ENCODE data around the gene SHANK3. TPM values are rescaled to one million over a fixed set of nuclear protein-coding genes. Genes with fewer than 3 reads are reported as not detected.

The SHANK3 gene
- polyA plus RNA-seq, 1 donor (not counting 4 experiments of a cell fraction or from before 2014, with no cell fraction given) = 1.00 TPM

DNA sequence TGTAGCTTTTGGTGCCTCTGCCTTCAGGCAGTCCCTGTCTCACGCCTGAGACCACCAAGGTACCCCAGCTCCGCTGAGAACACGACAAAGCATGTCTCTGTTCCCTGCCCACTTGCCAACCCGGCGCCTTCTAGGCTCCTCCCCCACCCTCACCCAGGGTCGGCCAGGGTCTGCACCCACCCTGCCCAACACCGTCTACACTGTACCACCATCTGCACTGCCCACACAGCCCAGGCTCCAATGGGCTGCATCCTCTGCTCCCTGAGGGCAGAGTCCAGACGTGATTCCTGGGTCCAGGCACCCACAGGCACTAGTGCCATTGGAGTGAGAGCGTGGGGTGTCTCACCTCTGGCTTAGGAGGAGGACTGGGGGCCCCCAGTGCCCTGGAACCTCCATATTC, 42.6 kb downstream of the SHANK3 start:
- Histone ChIP-seq H3K9ac (ENCODE audit: control insufficient read depth, extremely low read depth, insufficient read depth, low read length) (no peak overlapping the region), H2AFZ (ENCODE audit: control insufficient read depth, low read length) (no peak overlapping the region), H3K27me3 (ENCODE audit: control insufficient read depth, extremely low read depth, insufficient read depth, low read length) (peaks cover 10% of the 10 kb centered on the region), H4K20me1 (ENCODE audit: control insufficient read depth, extremely low read depth, insufficient read depth, low read length) (peaks cover 2% of the 10 kb centered on the region), H3K9me1 (ENCODE audit: control insufficient read depth, extremely low read depth, insufficient read depth, low read length) (no peaks in the 10 kb centered on the region), H3K9me3 (ENCODE audit: control insufficient read depth, low read depth, low read length) (no peaks in the 10 kb centered on the region), H3K79me2 (ENCODE audit: control insufficient read depth, insufficient read depth, low read length) (no peaks in the 10 kb centered on the region), H3K4me2 (ENCODE audit: control insufficient read depth, extremely low read depth, insufficient read depth, low read depth, low read length) (no peak overlapping the region), H3K4me3 (ENCODE audit: control insufficient read depth in 2 of 3, extremely low read depth in 1 of 3, insufficient read depth in 2 of 3, low read depth in 1 of 3, low read length in 3 of 3) (no peak overlapping the region), H3K27ac (ENCODE audit: control insufficient read depth, insufficient read depth, low read length) (no peak overlapping the region), H3K4me1 (ENCODE audit: control insufficient read depth, extremely low read depth, insufficient read depth, low read length) (no peaks in the 10 kb centered on the region), H3K36me3 (ENCODE audit: control insufficient read depth in 2 of 2, extremely low read depth in 1 of 2, insufficient read depth in 2 of 2, low read length in 2 of 2) (peaks cover 0 to 2% of the 10 kb centered on the region in 2 experiments)
- FAIRE-seq = no peak
- TF ChIP-seq, protein P1, sequence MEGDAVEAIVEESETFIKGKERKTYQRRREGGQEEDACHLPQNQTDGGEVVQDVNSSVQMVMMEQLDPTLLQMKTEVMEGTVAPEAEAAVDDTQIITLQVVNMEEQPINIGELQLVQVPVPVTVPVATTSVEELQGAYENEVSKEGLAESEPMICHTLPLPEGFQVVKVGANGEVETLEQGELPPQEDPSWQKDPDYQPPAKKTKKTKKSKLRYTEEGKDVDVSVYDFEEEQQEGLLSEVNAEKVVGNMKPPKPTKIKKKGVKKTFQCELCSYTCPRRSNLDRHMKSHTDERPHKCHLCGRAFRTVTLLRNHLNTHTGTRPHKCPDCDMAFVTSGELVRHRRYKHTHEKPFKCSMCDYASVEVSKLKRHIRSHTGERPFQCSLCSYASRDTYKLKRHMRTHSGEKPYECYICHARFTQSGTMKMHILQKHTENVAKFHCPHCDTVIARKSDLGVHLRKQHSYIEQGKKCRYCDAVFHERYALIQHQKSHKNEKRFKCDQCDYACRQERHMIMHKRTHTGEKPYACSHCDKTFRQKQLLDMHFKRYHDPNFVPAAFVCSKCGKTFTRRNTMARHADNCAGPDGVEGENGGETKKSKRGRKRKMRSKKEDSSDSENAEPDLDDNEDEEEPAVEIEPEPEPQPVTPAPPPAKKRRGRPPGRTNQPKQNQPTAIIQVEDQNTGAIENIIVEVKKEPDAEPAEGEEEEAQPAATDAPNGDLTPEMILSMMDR (optimal IDR thresholded peaks at IDR 0.05 in 1 of 3, IDR thresholded peaks at IDR 0.05 in 1 of 3, conservative IDR thresholded peaks at IDR 0.05 in 1 of 3; ENCODE audit: extremely low read depth in 1 of 3, insufficient read depth in 2 of 3, low read length in 3 of 3) = no peak
- TF ChIP-seq EZH2 (IDR thresholded peaks at IDR 0.05; ENCODE audit: low read length) = no peak
- dilution Hi-C loops (cut with MboI; ENCODE audit: extremely low pct_ligation_motif_present, low sequenced_read_pairs) = no loop called here
- no peak for DNase-seq (ENCODE audit: low read depth, low spot score)

- no peak for TF ChIP-seq EZH2 (IDR thresholded peaks at IDR 0.05; ENCODE audit: low read length)
- TF ChIP-seq, protein P1 (optimal IDR thresholded peaks at IDR 0.05 in 1 of 3, IDR thresholded peaks at IDR 0.05 in 1 of 3, conservative IDR thresholded peaks at IDR 0.05 in 1 of 3; ENCODE audit: extremely low read depth in 1 of 3, insufficient read depth in 2 of 3, low read length in 3 of 3) = no peak
- Histone ChIP-seq H2AFZ (ENCODE audit: control insufficient read depth, low read length) (no peak overlapping the region), H3K9me1 (ENCODE audit: control insufficient read depth, extremely low read depth, insufficient read depth, low read length) (no peaks in the 10 kb centered on the region), H3K36me3 (ENCODE audit: control insufficient read depth in 2 of 2, extremely low read depth in 1 of 2, insufficient read depth in 2 of 2, low read length in 2 of 2) (peaks cover 0 to 2% of the 10 kb centered on the region in 2 experiments), H3K4me3 (ENCODE audit: control insufficient read depth in 2 of 3, extremely low read depth in 1 of 3, insufficient read depth in 2 of 3, low read depth in 1 of 3, low read length in 3 of 3) (no peak overlapping the region), H3K79me2 (ENCODE audit: control insufficient read depth, insufficient read depth, low read length) (no peaks in the 10 kb centered on the region), H3K9ac (ENCODE audit: control insufficient read depth, extremely low read depth, insufficient read depth, low read length) (no peak overlapping the region), H3K27ac (ENCODE audit: control insufficient read depth, insufficient read depth, low read length) (no peak overlapping the region), H3K4me2 (ENCODE audit: control insufficient read depth, extremely low read depth, insufficient read depth, low read depth, low read length) (no peak overlapping the region), H3K27me3 (ENCODE audit: control insufficient read depth, extremely low read depth, insufficient read depth, low read length) (peaks cover 14% of the 10 kb centered on the region), H3K4me1 (ENCODE audit: control insufficient read depth, extremely low read depth, insufficient read depth, low read length) (no peaks in the 10 kb centered on the region), H4K20me1 (ENCODE audit: control insufficient read depth, extremely low read depth, insufficient read depth, low read length) (no peaks in the 10 kb centered on the region), H3K9me3 (ENCODE audit: control insufficient read depth, low read depth, low read length) (no peaks in the 10 kb centered on the region)
- dilution Hi-C loops (cut with MboI; ENCODE audit: extremely low pct_ligation_motif_present, low sequenced_read_pairs) = no loop called here
- FAIRE-seq (no peak), DNase-seq (ENCODE audit: low read depth, low spot score) (no peak)
These were observed 43.2 kb downstream of the SHANK3 start for GRCh38 chr22:50715776-50716175.
